Stimulated activated CD8-positive, alpha-beta memory T cell treated with anti-CD3 and anti-CD28 coated beads, Interleukin-4, amount 100 ng/mL, for 1 hour (primary cell): ENCODE results near the gene RGS3.

Experiments
- DNase-seq, 2 donors: peaks; one replicate each; pipeline ENCODE4 v3.0.0-alpha.2; 2020; ENCODE audit warnings: low read depth in 2 of 2, low spot score in 1 of 2

Gene RGS3

GRCh38 chr9:113598451-113598850 is 134.9 kb downstream of the RGS3 start:
- DNase-seq, result no peak

- no peak for DNase-seq
These were observed 135.4 kb downstream of the RGS3 start for GRCh38 chr9:113598883-113599282.

- no peak for DNase-seq
These were observed 136.1 kb downstream of the RGS3 start for GRCh38 chr9:113599646-113600022.

- no peak for DNase-seq
These were observed 136.7 kb downstream of the RGS3 start for GRCh38 chr9:113600023-113600823.

GRCh38 chr9:113600871-113601614 is 137.5 kb downstream of the RGS3 start:
- no peak for DNase-seq

GRCh38 chr9:113601656-113602055 is 138.1 kb downstream of the RGS3 start:
- no peak for DNase-seq

GRCh38 chr9:113602126-113603047 is 138.9 kb downstream of the RGS3 start:
- no peak for DNase-seq

- no peak for DNase-seq
These were observed 139.5 kb downstream of the RGS3 start for GRCh38 chr9:113603048-113603375.

GRCh38 chr9:113603773-113604172 is 140.2 kb downstream of the RGS3 start:
- DNase-seq, result no peak

GRCh38 chr9:113604393-113604792 is 140.9 kb downstream of the RGS3 start:
- no peak for DNase-seq

- no peak for DNase-seq
These were observed 143.0 kb downstream of the RGS3 start for GRCh38 chr9:113606510-113606909.

GRCh38 chr9:113608082-113608685 is 144.7 kb downstream of the RGS3 start:
- DNase-seq, result no peak

- no peak for DNase-seq
These were observed 146.2 kb downstream of the RGS3 start for GRCh38 chr9:113609562-113610318.

- no peak for DNase-seq
These were observed 148.1 kb downstream of the RGS3 start for GRCh38 chr9:113611461-113612215.

- no peak for DNase-seq
These were observed 148.8 kb downstream of the RGS3 start for GRCh38 chr9:113612216-113612747.

- no peak for DNase-seq
These were observed 149.3 kb downstream of the RGS3 start for GRCh38 chr9:113612828-113613227.

GRCh38 chr9:113613815-113614413 is 150.4 kb downstream of the RGS3 start:
- DNase-seq, result no peak

GRCh38 chr9:113614843-113615648 is 151.5 kb downstream of the RGS3 start:
- DNase-seq, result no peak
